Epithelial cell of proximal tubule (primary cell): Measurements from ENCODE around the gene ADAM8. TPM values are rescaled to one million over a fixed set of nuclear protein-coding genes. Genes with fewer than 3 reads are reported as not detected.

Experiments
- DNase-seq: peaks from one replicate; pipeline ENCODE4 v3.0.0-alpha.2; 2011; ENCODE audit warnings: low read depth
- H3K4me3 ChIP-seq: 2 replicates; pipeline ENCODE4 v1.5.1; 2011; ENCODE audit warnings: low read depth, mild to moderate bottlenecking, low read length
- CTCF ChIP-seq: conservative IDR thresholded peaks from 2 replicates; pipeline ENCODE4 v1.5.1; 2012; ENCODE audit warnings: low read depth, mild to moderate bottlenecking, low read length
- total RNA-seq: library from RNA; depleted of rRNA; stranded (reverse); fragments of >200 nt; gene quantifications from 2 replicates; pipeline ENCODE4 v1.2.3, GENCODE V29; 2015

The ADAM8 gene
- total RNA-seq, 1 donor from 2014 or later, result 52.6 TPM

- peak overlapping the region; percentile 58 for H3K4me3 ChIP-seq
- DNase-seq, result no peak
- TF ChIP-seq CTCF, result peak; percentile 76
These were observed 41.9 kb upstream of the ADAM8 start for GRCh38 chr10:133318494-133319127.

DNA sequence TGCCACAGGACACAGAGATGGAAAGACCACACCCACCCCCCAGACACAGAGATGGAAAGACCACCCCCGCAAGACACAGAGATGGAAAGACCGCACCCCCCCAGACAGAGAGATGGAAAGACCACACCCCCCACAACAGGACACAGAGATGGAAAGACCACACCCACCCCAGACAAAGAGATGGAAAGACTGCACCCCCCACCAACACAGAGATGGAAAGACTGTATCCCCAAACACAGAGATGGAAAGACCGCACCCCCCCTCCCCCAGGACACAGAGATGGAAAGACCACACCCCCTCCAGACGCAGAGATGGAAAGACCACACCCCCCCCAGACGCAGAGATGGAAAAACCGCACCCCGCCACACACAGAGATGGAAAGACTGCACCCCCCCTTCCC lies 40.1 kb upstream of the ADAM8 start:
- no peak for TF ChIP-seq CTCF
- no peak for DNase-seq
- H3K4me3 ChIP-seq, result no peak overlapping the region

- DNase-seq, result no peak
- TF ChIP-seq CTCF, result no peak
- no peak overlapping the region for H3K4me3 ChIP-seq
These were observed 39.6 kb upstream of the ADAM8 start for GRCh38 chr10:133316266-133316665.

- H3K4me3 ChIP-seq, result no peak overlapping the region
- no peak for DNase-seq
- no peak for TF ChIP-seq CTCF
These were observed 39.2 kb upstream of the ADAM8 start for GRCh38 chr10:133315847-133316246.

DNA sequence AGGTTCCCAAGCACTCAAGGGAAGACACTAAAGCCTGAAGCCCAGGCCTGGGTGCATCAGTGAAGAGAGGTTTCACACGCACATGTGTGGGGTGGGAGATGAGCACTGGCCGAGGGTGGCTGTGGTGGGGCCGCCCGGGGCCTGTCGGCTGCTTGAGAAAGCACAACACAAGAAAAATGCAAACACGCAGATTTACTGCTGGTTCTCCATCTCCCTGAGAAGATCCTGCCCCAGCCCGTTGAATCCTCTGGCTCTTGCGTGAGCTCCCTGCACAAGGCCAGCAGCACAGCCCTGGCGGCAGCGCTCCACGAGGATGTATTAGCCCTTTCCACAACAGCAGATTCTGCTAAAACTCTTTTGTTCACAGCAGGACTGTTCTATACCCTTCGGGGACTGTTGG lies 38.2 kb upstream of the ADAM8 start:
- no peak for TF ChIP-seq CTCF
- no peak for DNase-seq
- no peak overlapping the region for H3K4me3 ChIP-seq

DNA sequence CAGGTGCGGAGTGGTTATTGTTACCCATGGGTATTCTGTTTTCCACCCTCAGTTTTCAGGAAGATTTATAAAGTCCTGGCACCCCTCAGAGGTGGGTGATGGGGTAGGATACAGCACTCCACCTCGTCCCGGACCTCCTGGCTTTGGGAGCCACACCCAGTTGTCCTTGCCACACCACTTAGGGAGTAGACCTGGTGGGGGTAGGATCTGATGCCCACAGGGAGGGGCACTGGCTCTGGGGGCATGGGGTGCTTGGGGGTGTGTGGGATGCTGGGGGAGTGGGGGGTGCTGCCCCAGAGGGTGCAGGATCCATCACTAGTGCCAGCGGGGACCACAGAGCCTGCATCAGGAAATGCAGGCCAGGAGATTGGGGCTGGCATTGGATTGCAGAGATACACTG lies 36.5 kb upstream of the ADAM8 start:
- TF ChIP-seq CTCF, result no peak
- DNase-seq, result no peak
- no peak overlapping the region for H3K4me3 ChIP-seq

GRCh38 chr10:133312769-133313145 lies 36.1 kb upstream of the ADAM8 start:
- no peak for DNase-seq
- TF ChIP-seq CTCF, result no peak
- H3K4me3 ChIP-seq, result no peak overlapping the region
